Liver (tissue), 9 donors: ENCODE results near the gene YWHAE. TPM values are rescaled to one million over a fixed set of nuclear protein-coding genes. Genes with fewer than 3 reads are reported as not detected.
A peak's percentile ranks its signal among the peaks of the same experiment; 100 is the strongest.
"Not testable (repeated sequence)": the region's sequence is repeated elsewhere in the genome, so short reads cannot be mapped to it uniquely, and the experiment has no call there.

Source experiments
- DNase-seq: peaks from one replicate; pipeline ENCODE4 v3.0.0-alpha.2; 2017; ENCODE audit warnings: low spot score
- H3K27ac ChIP-seq, 2 donors: one replicate each; pipeline ENCODE4 v1.7.0; 2013; ENCODE audit warnings: inconsistent platforms in 2 of 2, low read length in 2 of 2, control low read depth in 1 of 2, low read depth in 1 of 2, mild to moderate bottlenecking in 1 of 2
- H3K27me3 ChIP-seq, 4 donors: one replicate each; pipeline versions ENCODE4 v1.6.1 to v1.7.0; 2013; ENCODE audit warnings: low read length in 3 of 4, inconsistent platforms in 1 of 4, mild to moderate bottlenecking in 1 of 4, moderate library complexity in 1 of 4; ENCODE audit not compliant: control insufficient read depth in 4 of 4, insufficient read depth in 4 of 4
- H3K36me3 ChIP-seq, 4 donors: one replicate each; pipeline versions ENCODE4 v1.6.1 to v1.7.0; 2013; ENCODE audit warnings: low read length in 3 of 4, mild to moderate bottlenecking in 3 of 4, low read depth in 1 of 4, moderate library complexity in 1 of 4; ENCODE audit not compliant: control insufficient read depth in 4 of 4, insufficient read depth in 3 of 4
- H3K4me1 ChIP-seq, 4 donors: one replicate each; pipeline versions ENCODE4 v1.6.1 to v1.7.0; 2013; ENCODE audit warnings: low read length in 3 of 4, mild to moderate bottlenecking in 3 of 4, moderate library complexity in 1 of 4; ENCODE audit not compliant: control insufficient read depth in 4 of 4, insufficient read depth in 4 of 4
- H3K4me3 ChIP-seq, 3 donors: one replicate each; pipeline versions ENCODE4 v1.6.1 to v1.7.0; 2013; ENCODE audit warnings: low read length in 3 of 3, control low read depth in 1 of 3, low read depth in 1 of 3, mild to moderate bottlenecking in 1 of 3
- H3K9ac ChIP-seq, 2 donors: one replicate each; pipeline ENCODE4 v1.7.0; 2013; ENCODE audit warnings: low read length in 2 of 2, mild to moderate bottlenecking in 2 of 2, moderate library complexity in 2 of 2, control low read depth in 1 of 2, low read depth in 1 of 2
- H3K9me3 ChIP-seq, 4 donors: one replicate each; pipeline versions ENCODE4 v1.6.1 to v1.7.0; 2013; ENCODE audit warnings: low read length in 3 of 4; ENCODE audit not compliant: control insufficient read depth in 4 of 4
- EGR1 ChIP-seq, 2 donors: IDR thresholded peaks; 2 replicates each; pipeline ENCODE4 v1.6.1; 2016 to 2018; ENCODE audit warnings: antibody characterized with exemption in 2 of 2, low read depth in 2 of 2
- FOXA2 ChIP-seq: IDR thresholded peaks from 2 replicates; pipeline ENCODE4 v1.6.1; 2016; ENCODE audit warnings: antibody characterized with exemption
- GABPA ChIP-seq, 2 donors: IDR thresholded peaks in 1 of 2; conservative IDR thresholded peaks in 1 of 2; 2 replicates each; pipeline ENCODE4 v1.6.1; 2016; ENCODE audit warnings: antibody characterized with exemption in 2 of 2, mild to moderate bottlenecking in 1 of 2, moderate library complexity in 1 of 2
- HNF4A ChIP-seq, 2 donors: conservative IDR thresholded peaks; 2 replicates each; pipeline ENCODE4 v1.6.1; 2016; ENCODE audit warnings: antibody characterized with exemption in 2 of 2, mild to moderate bottlenecking in 2 of 2
- HNF4G ChIP-seq: IDR thresholded peaks from 2 replicates; pipeline ENCODE4 v1.6.1; 2016; ENCODE audit warnings: antibody characterized with exemption
- JUND ChIP-seq, 2 donors: IDR thresholded peaks; 2 replicates each; pipeline ENCODE4 v1.6.1; 2016; ENCODE audit warnings: antibody characterized with exemption in 2 of 2
- NR2F2 ChIP-seq: IDR thresholded peaks from 2 replicates; pipeline ENCODE4 v1.6.1; 2016; ENCODE audit warnings: antibody characterized with exemption
- RAD21 ChIP-seq, 2 donors: IDR thresholded peaks; 2 replicates each; pipeline ENCODE4 v1.6.1; 2016; ENCODE audit warnings: antibody characterized with exemption in 2 of 2, mild to moderate bottlenecking in 2 of 2
- RXRA ChIP-seq, 2 donors: IDR thresholded peaks; 2 replicates each; pipeline ENCODE4 v1.6.1; 2017 to 2018; ENCODE audit warnings: antibody characterized with exemption in 2 of 2, mild to moderate bottlenecking in 1 of 2
- TAF1 ChIP-seq: conservative IDR thresholded peaks from 2 replicates; pipeline ENCODE4 v1.6.1; 2016; ENCODE audit warnings: antibody characterized with exemption, mild to moderate bottlenecking
- WGBS: extraction: QIAGEN DNeasy Blood & Tissue Kit; methylation state at CpG from one replicate; pipeline ENCODE4 v1.1.7; 2013; 5-methylcytosine and 5-hydroxymethylcytosine counted together
- polyA plus RNA-seq, 2 donors: library from polyadenylated mRNA; stranded (reverse) in 1 of 2; unstranded in 1 of 2; fragments of 200-250 nt in 1 of 2; fragments of >200 nt in 1 of 2; fragmentation: Nextera tagmentation in 1 of 2; extraction: Ambion mirVana in 1 of 2; gene quantifications; one replicate each; pipeline versions ENCODE4 v1.2.1 to v1.2.3, GENCODE V29; 2013 to 2015
- total RNA-seq, 2 donors: library from RNA; depleted of rRNA; stranded (reverse); fragments of >200 nt; gene quantifications; one replicate each; pipeline ENCODE4 v1.2.3, GENCODE V29; 2014
- TF ChIP-seq, protein P1 (sequence below): IDR thresholded peaks from 2 replicates; pipeline ENCODE4 v1.6.1; 2016; ENCODE audit warnings: antibody characterized with exemption
- TF ChIP-seq, protein P2 (sequence below): IDR thresholded peaks from 2 replicates; pipeline ENCODE4 v1.6.1; 2016; ENCODE audit warnings: antibody characterized with exemption
- TF ChIP-seq, protein P3 (sequence below): fragments of 150-350 bp; IDR thresholded peaks from 2 replicates; pipeline ENCODE4 v1.5.1; 2017; ENCODE audit warnings: improper control_type of control experiment, low read depth, low read length; ENCODE audit not compliant: missing input control
- TF ChIP-seq, protein P4 (sequence below): IDR thresholded peaks from 2 replicates; pipeline ENCODE4 v1.6.1; 2016; ENCODE audit warnings: antibody characterized with exemption
- TF ChIP-seq, protein P5 (sequence below): IDR thresholded peaks from 2 replicates; pipeline ENCODE4 v1.6.1; 2016; ENCODE audit warnings: antibody characterized with exemption, mild to moderate bottlenecking
- donor health status: healthy.
- donor health status: healthy.
- donor health status: healthy.
- donor health status: healthy.
- donor health status: healthy.

Gene YWHAE
- total and polyA plus RNA-seq, 4 donors, result 173 to 288 (median 202) TPM

DNA sequence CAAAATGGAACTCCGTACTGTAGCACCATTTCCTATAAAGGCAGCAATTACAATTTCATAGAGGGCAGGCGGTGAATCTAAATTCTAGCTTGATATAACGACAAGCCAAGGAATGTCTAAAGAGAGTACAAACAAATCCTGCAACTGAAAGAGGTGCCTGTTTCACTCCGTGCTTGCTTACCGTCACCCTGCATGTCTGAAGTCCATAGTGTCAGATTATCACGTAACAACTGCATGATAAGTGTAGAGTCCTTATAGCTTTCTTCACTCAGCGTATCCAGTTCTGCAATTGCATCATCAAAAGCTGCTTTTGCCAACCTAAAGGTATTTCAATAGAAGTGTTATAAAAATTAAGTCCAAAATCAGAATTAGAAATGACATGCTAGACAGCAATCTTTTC, 46.0 kb downstream of the YWHAE start:
- no peaks in the 10 kb centered on the region for H3K27me3 ChIP-seq
- DNase-seq, result no peak
- H3K4me1 ChIP-seq, result peaks cover 0 to 3% (median 0%) of the 10 kb centered on the region in 4 donors
- no peak for TF ChIP-seq FOXA2
- TF ChIP-seq JUND (IDR thresholded peaks at IDR 0.05), result no peak
- peak; percentile 13 to 48 for TF ChIP-seq HNF4A (conservative IDR thresholded peaks at IDR 0.05)
- 74% methylated on average over 7 of the region's 7 CpGs for WGBS
- no peaks in the 10 kb centered on the region for H3K9me3 ChIP-seq
- H3K4me3 ChIP-seq, result no peak overlapping the region
- H3K27ac ChIP-seq, result no peak overlapping the region
- no peak overlapping the region for H3K9ac ChIP-seq
- peaks cover 13 to 39% (median 26%) of the 10 kb centered on the region in 4 donors for H3K36me3 ChIP-seq

DNA sequence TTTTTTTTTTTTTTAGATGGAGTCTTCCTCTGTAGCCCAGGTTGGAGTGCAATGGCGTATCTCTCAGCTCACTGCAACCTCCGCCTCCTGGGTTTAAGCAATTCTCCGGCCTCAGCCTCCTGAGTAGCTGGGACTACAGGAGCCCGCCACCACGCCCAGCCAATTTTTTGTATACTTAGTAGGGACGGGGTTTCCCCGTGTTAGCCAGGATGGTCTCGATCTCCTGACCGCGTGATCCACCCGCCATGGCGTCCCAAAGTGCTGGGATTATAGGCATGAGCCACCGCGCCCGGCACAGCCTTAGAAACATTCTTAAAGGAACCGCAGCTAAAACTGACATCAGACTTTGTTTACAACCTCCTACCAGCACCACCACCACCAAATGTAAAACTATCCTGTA, 47.5 kb downstream of the YWHAE start:
- H3K9me3 ChIP-seq, DNase-seq, H3K9ac ChIP-seq, H3K4me1 ChIP-seq, H3K27me3 ChIP-seq, H3K4me3 ChIP-seq, H3K27ac ChIP-seq: not testable (repeated sequence)
- WGBS, result 89% methylated on average over 16 of the region's 16 CpGs
- H3K36me3 ChIP-seq, result peaks cover 10 to 37% (median 27%) of the 10 kb centered on the region in 4 donors

DNA sequence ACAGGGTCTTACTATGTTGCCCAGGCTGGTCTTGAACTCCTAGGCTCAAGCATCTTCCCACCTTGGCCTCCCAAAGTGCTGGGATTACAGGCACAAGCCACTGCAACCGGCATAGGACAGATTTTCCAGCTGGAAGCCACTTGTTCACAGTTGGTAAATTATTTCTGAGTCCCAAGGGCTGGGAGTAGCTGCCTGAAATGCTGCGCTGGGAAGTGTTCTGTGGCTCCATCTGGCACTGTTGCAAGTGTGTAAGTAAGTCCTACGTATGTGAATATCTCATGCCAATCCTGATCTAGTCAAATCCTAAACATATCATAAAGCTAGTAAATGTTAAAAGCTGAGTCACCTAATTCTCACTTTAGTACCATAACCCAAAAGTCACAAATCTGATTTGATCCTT, 48.1 kb downstream of the YWHAE start:
- Histone ChIP-seq H3K36me3 (peaks cover 12 to 38% (median 28%) of the 10 kb centered on the region in 4 donors), H3K4me1 (peaks cover 0 to 13% (median 8%) of the 10 kb centered on the region in 4 donors), H3K9me3 (no peaks in the 10 kb centered on the region), H3K27ac (no peak overlapping the region), H3K27me3 (no peaks in the 10 kb centered on the region), H3K4me3 (no peak overlapping the region), H3K9ac (no peak overlapping the region)
- DNase-seq, result no peak
- no peak for TF ChIP-seq GABPA (IDR thresholded peaks at IDR 0.05 in 1 of 2, conservative IDR thresholded peaks at IDR 0.05 in 1 of 2)
- TF ChIP-seq EGR1 (IDR thresholded peaks at IDR 0.05; ENCODE audit: low read depth in 2 of 2), result no peak
- TF ChIP-seq JUND (IDR thresholded peaks at IDR 0.05), result no peak
- TF ChIP-seq, protein P1, sequence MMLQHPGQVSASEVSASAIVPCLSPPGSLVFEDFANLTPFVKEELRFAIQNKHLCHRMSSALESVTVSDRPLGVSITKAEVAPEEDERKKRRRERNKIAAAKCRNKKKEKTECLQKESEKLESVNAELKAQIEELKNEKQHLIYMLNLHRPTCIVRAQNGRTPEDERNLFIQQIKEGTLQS, result no peak
- TF ChIP-seq, protein P2, sequence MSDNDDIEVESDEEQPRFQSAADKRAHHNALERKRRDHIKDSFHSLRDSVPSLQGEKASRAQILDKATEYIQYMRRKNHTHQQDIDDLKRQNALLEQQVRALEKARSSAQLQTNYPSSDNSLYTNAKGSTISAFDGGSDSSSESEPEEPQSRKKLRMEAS, result no peak
- no peak for TF ChIP-seq RAD21 (IDR thresholded peaks at IDR 0.05)
- TF ChIP-seq, protein P3, sequence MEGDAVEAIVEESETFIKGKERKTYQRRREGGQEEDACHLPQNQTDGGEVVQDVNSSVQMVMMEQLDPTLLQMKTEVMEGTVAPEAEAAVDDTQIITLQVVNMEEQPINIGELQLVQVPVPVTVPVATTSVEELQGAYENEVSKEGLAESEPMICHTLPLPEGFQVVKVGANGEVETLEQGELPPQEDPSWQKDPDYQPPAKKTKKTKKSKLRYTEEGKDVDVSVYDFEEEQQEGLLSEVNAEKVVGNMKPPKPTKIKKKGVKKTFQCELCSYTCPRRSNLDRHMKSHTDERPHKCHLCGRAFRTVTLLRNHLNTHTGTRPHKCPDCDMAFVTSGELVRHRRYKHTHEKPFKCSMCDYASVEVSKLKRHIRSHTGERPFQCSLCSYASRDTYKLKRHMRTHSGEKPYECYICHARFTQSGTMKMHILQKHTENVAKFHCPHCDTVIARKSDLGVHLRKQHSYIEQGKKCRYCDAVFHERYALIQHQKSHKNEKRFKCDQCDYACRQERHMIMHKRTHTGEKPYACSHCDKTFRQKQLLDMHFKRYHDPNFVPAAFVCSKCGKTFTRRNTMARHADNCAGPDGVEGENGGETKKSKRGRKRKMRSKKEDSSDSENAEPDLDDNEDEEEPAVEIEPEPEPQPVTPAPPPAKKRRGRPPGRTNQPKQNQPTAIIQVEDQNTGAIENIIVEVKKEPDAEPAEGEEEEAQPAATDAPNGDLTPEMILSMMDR, result no peak
- WGBS, result 92% methylated on average over 3 of the region's 3 CpGs

DNA sequence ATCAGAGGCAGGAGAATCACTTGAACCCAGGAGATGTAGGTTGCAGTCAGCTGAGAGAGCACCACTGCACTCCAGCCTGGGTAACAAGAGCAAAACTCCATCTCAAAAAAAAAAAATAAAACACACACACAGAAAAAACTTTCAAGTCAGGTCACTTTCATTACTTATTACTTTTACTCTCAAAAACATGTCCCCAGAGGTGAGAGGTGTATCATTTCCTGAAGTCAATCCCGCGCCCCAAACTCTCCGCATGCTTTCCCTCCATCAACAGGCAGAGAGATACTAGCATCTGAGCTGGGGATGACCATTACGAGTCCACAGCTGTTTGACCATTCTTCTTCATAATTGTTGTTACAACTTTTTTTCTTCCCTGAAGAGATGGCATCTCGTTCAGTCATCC, 48.7 kb downstream of the YWHAE start:
- Histone ChIP-seq H3K4me1 (peaks cover 0 to 13% (median 8%) of the 10 kb centered on the region in 4 donors), H3K4me3 (no peak overlapping the region), H3K27ac (no peak overlapping the region), H3K9me3 (no peaks in the 10 kb centered on the region), H3K9ac (no peak overlapping the region), H3K36me3 (peaks cover 12 to 37% (median 27%) of the 10 kb centered on the region in 4 donors), H3K27me3 (no peaks in the 10 kb centered on the region)
- DNase-seq, result no peak
- WGBS, result 94% methylated on average over 5 of the region's 5 CpGs
- TF ChIP-seq TAF1, result no peak
- TF ChIP-seq, protein P4, sequence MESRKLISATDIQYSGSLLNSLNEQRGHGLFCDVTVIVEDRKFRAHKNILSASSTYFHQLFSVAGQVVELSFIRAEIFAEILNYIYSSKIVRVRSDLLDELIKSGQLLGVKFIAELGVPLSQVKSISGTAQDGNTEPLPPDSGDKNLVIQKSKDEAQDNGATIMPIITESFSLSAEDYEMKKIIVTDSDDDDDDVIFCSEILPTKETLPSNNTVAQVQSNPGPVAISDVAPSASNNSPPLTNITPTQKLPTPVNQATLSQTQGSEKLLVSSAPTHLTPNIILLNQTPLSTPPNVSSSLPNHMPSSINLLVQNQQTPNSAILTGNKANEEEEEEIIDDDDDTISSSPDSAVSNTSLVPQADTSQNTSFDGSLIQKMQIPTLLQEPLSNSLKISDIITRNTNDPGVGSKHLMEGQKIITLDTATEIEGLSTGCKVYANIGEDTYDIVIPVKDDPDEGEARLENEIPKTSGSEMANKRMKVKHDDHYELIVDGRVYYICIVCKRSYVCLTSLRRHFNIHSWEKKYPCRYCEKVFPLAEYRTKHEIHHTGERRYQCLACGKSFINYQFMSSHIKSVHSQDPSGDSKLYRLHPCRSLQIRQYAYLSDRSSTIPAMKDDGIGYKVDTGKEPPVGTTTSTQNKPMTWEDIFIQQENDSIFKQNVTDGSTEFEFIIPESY, result no peak
- no peak for TF ChIP-seq RXRA (IDR thresholded peaks at IDR 0.05)
- TF ChIP-seq NR2F2, result no peak
- TF ChIP-seq, protein P1, result no peak
- TF ChIP-seq HNF4G, result no peak
- no peak for TF ChIP-seq GABPA (IDR thresholded peaks at IDR 0.05 in 1 of 2, conservative IDR thresholded peaks at IDR 0.05 in 1 of 2)
- TF ChIP-seq, protein P5, sequence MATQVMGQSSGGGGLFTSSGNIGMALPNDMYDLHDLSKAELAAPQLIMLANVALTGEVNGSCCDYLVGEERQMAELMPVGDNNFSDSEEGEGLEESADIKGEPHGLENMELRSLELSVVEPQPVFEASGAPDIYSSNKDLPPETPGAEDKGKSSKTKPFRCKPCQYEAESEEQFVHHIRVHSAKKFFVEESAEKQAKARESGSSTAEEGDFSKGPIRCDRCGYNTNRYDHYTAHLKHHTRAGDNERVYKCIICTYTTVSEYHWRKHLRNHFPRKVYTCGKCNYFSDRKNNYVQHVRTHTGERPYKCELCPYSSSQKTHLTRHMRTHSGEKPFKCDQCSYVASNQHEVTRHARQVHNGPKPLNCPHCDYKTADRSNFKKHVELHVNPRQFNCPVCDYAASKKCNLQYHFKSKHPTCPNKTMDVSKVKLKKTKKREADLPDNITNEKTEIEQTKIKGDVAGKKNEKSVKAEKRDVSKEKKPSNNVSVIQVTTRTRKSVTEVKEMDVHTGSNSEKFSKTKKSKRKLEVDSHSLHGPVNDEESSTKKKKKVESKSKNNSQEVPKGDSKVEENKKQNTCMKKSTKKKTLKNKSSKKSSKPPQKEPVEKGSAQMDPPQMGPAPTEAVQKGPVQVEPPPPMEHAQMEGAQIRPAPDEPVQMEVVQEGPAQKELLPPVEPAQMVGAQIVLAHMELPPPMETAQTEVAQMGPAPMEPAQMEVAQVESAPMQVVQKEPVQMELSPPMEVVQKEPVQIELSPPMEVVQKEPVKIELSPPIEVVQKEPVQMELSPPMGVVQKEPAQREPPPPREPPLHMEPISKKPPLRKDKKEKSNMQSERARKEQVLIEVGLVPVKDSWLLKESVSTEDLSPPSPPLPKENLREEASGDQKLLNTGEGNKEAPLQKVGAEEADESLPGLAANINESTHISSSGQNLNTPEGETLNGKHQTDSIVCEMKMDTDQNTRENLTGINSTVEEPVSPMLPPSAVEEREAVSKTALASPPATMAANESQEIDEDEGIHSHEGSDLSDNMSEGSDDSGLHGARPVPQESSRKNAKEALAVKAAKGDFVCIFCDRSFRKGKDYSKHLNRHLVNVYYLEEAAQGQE, result no peak
- TF ChIP-seq, protein P2, result no peak
- no peak for TF ChIP-seq HNF4A (conservative IDR thresholded peaks at IDR 0.05)
